GM12878 (cell line): Measurements from ENCODE around the gene RDH5. TPM values are rescaled to one million over a fixed set of nuclear protein-coding genes. Genes with fewer than 3 reads are reported as not detected.

Experiments used
- ASH2L ChIP-seq: fragments of 300-600, 200-600 bp; sonication (generic); IDR thresholded peaks from 2 replicates; pipeline ENCODE4 v1.6.1; 2017; ENCODE audit warnings: low read depth, mild to moderate bottlenecking, borderline replicate concordance
- CEBPB ChIP-seq, 2 experiments: fragments of 150-350 bp in 1 of 2; IDR thresholded peaks; 2 replicates each; pipeline ENCODE4 v1.6.1; 2012 to 2014; ENCODE audit warnings: low read depth in 2 of 2, low read length in 2 of 2, borderline replicate concordance in 1 of 2, inconsistent platforms in 1 of 2
- DPF2 ChIP-seq: fragments of 450-650 bp; IDR thresholded peaks from 2 replicates; pipeline ENCODE4 v1.6.1; 2017; ENCODE audit warnings: mild to moderate bottlenecking
- ETV6 ChIP-seq, 2 experiments: fragments of 450-650 bp in 1 of 2; IDR thresholded peaks in 1 of 2; conservative IDR thresholded peaks in 1 of 2; 2 replicates each; pipeline ENCODE4 v1.6.1; 2014; ENCODE audit warnings: antibody characterized with exemption in 1 of 2, borderline replicate concordance in 1 of 2, low read depth in 1 of 2, mild to moderate bottlenecking in 1 of 2, moderate library complexity in 1 of 2
- GABPA ChIP-seq: IDR thresholded peaks from 2 replicates; pipeline ENCODE4 v1.6.1; 2014; ENCODE audit warnings: antibody characterized with exemption, low read depth, mild to moderate bottlenecking, inconsistent platforms
- MTA3 ChIP-seq: IDR thresholded peaks from 2 replicates; pipeline ENCODE4 v1.6.1; 2012; ENCODE audit warnings: low read length, inconsistent platforms, borderline replicate concordance
- NKRF ChIP-seq: fragments of 450-650 bp; conservative IDR thresholded peaks from 2 replicates; pipeline ENCODE4 v1.6.1; 2017; ENCODE audit warnings: mild to moderate bottlenecking, moderate library complexity
- NR2C2 ChIP-seq: IDR thresholded peaks from 2 replicates; pipeline ENCODE4 v1.6.1; 2011; ENCODE audit warnings: borderline replicate concordance, low read depth; ENCODE audit not compliant: control insufficient read depth, insufficient read length
- NRF1 ChIP-seq: conservative IDR thresholded peaks from 2 replicates; pipeline ENCODE4 v1.6.1; 2011; ENCODE audit warnings: mild to moderate bottlenecking, low read depth, low read length, improper control_type of control experiment
- PAX8 ChIP-seq: fragments of 450-650 bp; IDR thresholded peaks from 2 replicates; pipeline ENCODE4 v1.6.1; 2017; ENCODE audit warnings: mild to moderate bottlenecking, moderate library complexity
- SUPT20H ChIP-seq: IDR thresholded peaks from 2 replicates; pipeline ENCODE4 v1.6.1; 2011; ENCODE audit warnings: low read depth, mild to moderate bottlenecking, low read length, moderate library complexity, borderline replicate concordance; ENCODE audit not compliant: control insufficient read depth
- ZZZ3 ChIP-seq: IDR thresholded peaks from 2 replicates; pipeline ENCODE4 v1.6.1; 2011; ENCODE audit warnings: low read depth; ENCODE audit not compliant: control insufficient read depth, insufficient read length
- polyA plus RNA-seq, 11 experiments: library from polyadenylated mRNA; depleted of rRNA in 4 of 11; unstranded in 6 of 11; stranded (reverse) in 5 of 11; fragments of >200 nt; fragmentation: Nextera tagmentation in 4 of 11; fragmentation: Illumina TruSeq in 1 of 11; extraction: Ambion mirVana in 4 of 11; extraction: Trizol in 1 of 11; gene quantifications; 1 replicate in 1 of 11; 2 replicates in 10 of 11; pipeline versions ENCODE4 v1.2.1 to v1.2.3, GENCODE V29; 2011 to 2016; ENCODE audit warnings: inconsistent platforms in 2 of 11, missing spikeins in 2 of 11, low read depth in 1 of 11
- total RNA-seq, 4 experiments: library from RNA; depleted of rRNA in 3 of 4; stranded (reverse); fragments of >200 nt in 3 of 4; fragmentation: Illumina TruSeq in 1 of 4; extraction: Trizol in 1 of 4; gene quantifications; 2 replicates each; pipeline versions ENCODE4 v1.2.1 to v1.2.3, GENCODE V29; 2013 to 2021
- TF ChIP-seq, protein P1 (sequence below): fragments of 450-650 bp; IDR thresholded peaks from 2 replicates; pipeline ENCODE4 v1.6.1; 2018; ENCODE audit warnings: borderline replicate concordance, mild to moderate bottlenecking; ENCODE audit not compliant: partially characterized antibody
- TF ChIP-seq, protein P2 (sequence below): fragments of 450-650 bp; IDR thresholded peaks from 2 replicates; pipeline ENCODE4 v1.6.1; 2016; ENCODE audit warnings: mild to moderate bottlenecking, moderate library complexity, borderline replicate concordance
- TF ChIP-seq, protein P3 (sequence below): IDR thresholded peaks from 2 replicates; pipeline ENCODE4 v1.6.1; 2011; ENCODE audit warnings: low read depth, mild to moderate bottlenecking, low read length, moderate library complexity, borderline replicate concordance; ENCODE audit errors: extremely low read depth

The RDH5 gene
- total and polyA plus RNA-seq, 10 of the 15 experiments (the other 5 are each of a cell fraction or from before 2014, with no cell fraction given): 2.6 to 11.6 (median 7.3) TPM

- TF ChIP-seq NKRF (peak; percentile 94), ETV6 (conservative IDR thresholded peaks at IDR 0.05 in 1 of 2, IDR thresholded peaks at IDR 0.05 in 1 of 2; ENCODE audit: borderline replicate concordance in 1 of 2, low read depth in 1 of 2) (no peak), DPF2 (peak; percentile 82), CEBPB (IDR thresholded peaks at IDR 0.05; ENCODE audit: borderline replicate concordance in 1 of 2, low read depth in 2 of 2, low read length in 2 of 2) (peak in 1 of 2 experiments; percentile 10; a peak in 1 of 4 replicates), PAX8 (0 out of 2 replicates have a peak, but pooled peaks have one; percentile 20), ASH2L (no peak), NRF1 (no peak), SUPT20H (no peak), NR2C2 (no peak), GABPA (no peak), ZZZ3 (no peak), MTA3 (no peak; the same call in 1 of the 2 replicates)
- TF ChIP-seq, protein P1, sequence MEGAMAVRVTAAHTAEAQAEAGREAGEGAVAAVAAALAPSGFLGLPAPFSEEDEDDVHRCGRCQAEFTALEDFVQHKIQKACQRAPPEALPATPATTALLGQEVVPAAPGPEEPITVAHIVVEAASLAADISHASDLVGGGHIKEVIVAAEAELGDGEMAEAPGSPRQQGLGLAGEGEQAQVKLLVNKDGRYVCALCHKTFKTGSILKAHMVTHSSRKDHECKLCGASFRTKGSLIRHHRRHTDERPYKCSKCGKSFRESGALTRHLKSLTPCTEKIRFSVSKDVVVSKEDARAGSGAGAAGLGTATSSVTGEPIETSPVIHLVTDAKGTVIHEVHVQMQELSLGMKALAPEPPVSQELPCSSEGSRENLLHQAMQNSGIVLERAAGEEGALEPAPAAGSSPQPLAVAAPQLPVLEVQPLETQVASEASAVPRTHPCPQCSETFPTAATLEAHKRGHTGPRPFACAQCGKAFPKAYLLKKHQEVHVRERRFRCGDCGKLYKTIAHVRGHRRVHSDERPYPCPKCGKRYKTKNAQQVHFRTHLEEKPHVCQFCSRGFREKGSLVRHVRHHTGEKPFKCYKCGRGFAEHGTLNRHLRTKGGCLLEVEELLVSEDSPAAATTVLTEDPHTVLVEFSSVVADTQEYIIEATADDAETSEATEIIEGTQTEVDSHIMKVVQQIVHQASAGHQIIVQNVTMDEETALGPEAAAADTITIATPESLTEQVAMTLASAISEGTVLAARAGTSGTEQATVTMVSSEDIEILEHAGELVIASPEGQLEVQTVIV: peak; percentile 57
- TF ChIP-seq, protein P2, sequence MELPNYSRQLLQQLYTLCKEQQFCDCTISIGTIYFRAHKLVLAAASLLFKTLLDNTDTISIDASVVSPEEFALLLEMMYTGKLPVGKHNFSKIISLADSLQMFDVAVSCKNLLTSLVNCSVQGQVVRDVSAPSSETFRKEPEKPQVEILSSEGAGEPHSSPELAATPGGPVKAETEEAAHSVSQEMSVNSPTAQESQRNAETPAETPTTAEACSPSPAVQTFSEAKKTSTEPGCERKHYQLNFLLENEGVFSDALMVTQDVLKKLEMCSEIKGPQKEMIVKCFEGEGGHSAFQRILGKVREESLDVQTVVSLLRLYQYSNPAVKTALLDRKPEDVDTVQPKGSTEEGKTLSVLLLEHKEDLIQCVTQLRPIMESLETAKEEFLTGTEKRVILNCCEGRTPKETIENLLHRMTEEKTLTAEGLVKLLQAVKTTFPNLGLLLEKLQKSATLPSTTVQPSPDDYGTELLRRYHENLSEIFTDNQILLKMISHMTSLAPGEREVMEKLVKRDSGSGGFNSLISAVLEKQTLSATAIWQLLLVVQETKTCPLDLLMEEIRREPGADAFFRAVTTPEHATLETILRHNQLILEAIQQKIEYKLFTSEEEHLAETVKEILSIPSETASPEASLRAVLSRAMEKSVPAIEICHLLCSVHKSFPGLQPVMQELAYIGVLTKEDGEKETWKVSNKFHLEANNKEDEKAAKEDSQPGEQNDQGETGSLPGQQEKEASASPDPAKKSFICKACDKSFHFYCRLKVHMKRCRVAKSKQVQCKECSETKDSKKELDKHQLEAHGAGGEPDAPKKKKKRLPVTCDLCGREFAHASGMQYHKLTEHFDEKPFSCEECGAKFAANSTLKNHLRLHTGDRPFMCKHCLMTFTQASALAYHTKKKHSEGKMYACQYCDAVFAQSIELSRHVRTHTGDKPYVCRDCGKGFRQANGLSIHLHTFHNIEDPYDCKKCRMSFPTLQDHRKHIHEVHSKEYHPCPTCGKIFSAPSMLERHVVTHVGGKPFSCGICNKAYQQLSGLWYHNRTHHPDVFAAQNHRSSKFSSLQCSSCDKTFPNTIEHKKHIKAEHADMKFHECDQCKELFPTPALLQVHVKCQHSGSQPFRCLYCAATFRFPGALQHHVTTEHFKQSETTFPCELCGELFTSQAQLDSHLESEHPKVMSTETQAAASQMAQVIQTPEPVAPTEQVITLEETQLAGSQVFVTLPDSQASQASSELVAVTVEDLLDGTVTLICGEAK: no peak
- TF ChIP-seq, protein P3, sequence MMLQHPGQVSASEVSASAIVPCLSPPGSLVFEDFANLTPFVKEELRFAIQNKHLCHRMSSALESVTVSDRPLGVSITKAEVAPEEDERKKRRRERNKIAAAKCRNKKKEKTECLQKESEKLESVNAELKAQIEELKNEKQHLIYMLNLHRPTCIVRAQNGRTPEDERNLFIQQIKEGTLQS: peak; percentile 65; the same call in 1 of the 2 replicates
These were observed 9.0 kb downstream of the RDH5 start, which contains the start of gene CD63 (continued) for GRCh38 chr12:55728939-55729818.
